ENCODE data around the gene NMB. TPM values are rescaled to one million over a fixed set of nuclear protein-coding genes. Genes with fewer than 3 reads are reported as not detected.

The NMB gene
- total RNA-seq, 1 experiment from 2014 or later: 11.5 TPM

GRCh38 chr15:84654689-84655453 is 3.1 kb downstream of the NMB start:
- H3K56ac ChIP-seq (ENCODE audit: insufficient read length, low read depth, low read length): no peak overlapping the region
- no peak overlapping the region for H2BK12ac ChIP-seq (ENCODE audit: insufficient read length, low read depth, low read length)
- H2BK120ac ChIP-seq (ENCODE audit: low read depth, low read length, poor library complexity, severe bottlenecking): no peak overlapping the region
- H4K20me1 ChIP-seq (ENCODE audit: control insufficient read depth, insufficient read depth, insufficient read length): no peaks in the 10 kb centered on the region
- no peak overlapping the region for H3T11ph ChIP-seq (ENCODE audit: low read length)
- H3K4me2 ChIP-seq (ENCODE audit: insufficient read depth, insufficient read length, low read length): peak overlapping the region; percentile 91
- H3K23me2 ChIP-seq (ENCODE audit: insufficient read length, low read depth, low read length, poor library complexity, severe bottlenecking): peaks cover 12% of the 10 kb centered on the region
- no peak overlapping the region for H2BK15ac ChIP-seq (ENCODE audit: low read depth, low read length)
- peaks cover 9 to 25% (median 18%) of the 10 kb centered on the region in 3 experiments for H3K36me3 Mint-ChIP-seq (ENCODE audit: insufficient read depth in 1 of 3, low read depth in 3 of 3)
- no CpG with 5 or more reads among the region's 19 CpGs for WGBS (ENCODE audit: extremely low coverage, insufficient read length, low lambda C conversion rate)
- H3K18ac ChIP-seq (ENCODE audit: insufficient read length, low read depth, low read length): no peak overlapping the region
- no peak overlapping the region for H3K4ac ChIP-seq (ENCODE audit: low read depth, low read length)
- H3K4me3 Mint-ChIP-seq: peak overlapping the region; percentile 95 to 98
- no peak overlapping the region for H2AFZ ChIP-seq (ENCODE audit: low read length)
- H4K5ac ChIP-seq (ENCODE audit: insufficient read length, low read depth, low read length): no peak overlapping the region
- H3K9me3 Mint-ChIP-seq: no peaks in the 10 kb centered on the region; a peak in 1 of 5 replicates
- H3K27me3 Mint-ChIP-seq (ENCODE audit: low read depth): peaks cover 27% of the 10 kb centered on the region
- peak; percentile 70 for TF ChIP-seq CTCF (conservative IDR thresholded peaks at IDR 0.05)
- H2AK5ac ChIP-seq (ENCODE audit: insufficient read length, low read length): no peak overlapping the region
- peak; percentile 87 for DNase-seq
- no peaks in the 10 kb centered on the region; the same call in 1 of the 2 replicates for H3K27me3 ChIP-seq (ENCODE audit: insufficient read depth, low read length)
- H3K14ac ChIP-seq (ENCODE audit: insufficient read depth, low read length): no peak overlapping the region
- no peaks in the 10 kb centered on the region for H3K79me1 ChIP-seq (ENCODE audit: insufficient read depth, low read depth, low read length, poor library complexity, severe bottlenecking)
- no peak overlapping the region for H2BK20ac ChIP-seq (ENCODE audit: low read depth, low read length, poor library complexity, severe bottlenecking)
- H3K9me3 ChIP-seq (ENCODE audit: control insufficient read depth, low read depth, low read length): no peaks in the 10 kb centered on the region
- no peak overlapping the region for H4K91ac ChIP-seq (ENCODE audit: insufficient read length, low read depth, low read length)
- no peak overlapping the region for H2BK5ac ChIP-seq (ENCODE audit: insufficient read length, low read length)
- no peak overlapping the region for H3K27ac Mint-ChIP-seq
- H3K4me1 Mint-ChIP-seq: peaks cover 24 to 25% of the 10 kb centered on the region in 2 experiments
- H4K8ac ChIP-seq (replicated peaks; ENCODE audit: insufficient read length, low read depth, low read length): no peak overlapping the region
- H3K4me1 ChIP-seq (ENCODE audit: insufficient read depth, low read length): peaks cover 3% of the 10 kb centered on the region; the same call in 1 of the 2 replicates
- no peak overlapping the region for H3K9ac ChIP-seq (ENCODE audit: extremely low read depth, insufficient read length, low read length)
- H3K27ac ChIP-seq (ENCODE audit: insufficient read length, low read depth, low read length): no peak overlapping the region
- H3K23ac ChIP-seq (ENCODE audit: insufficient read length, low read depth, low read length): no peak overlapping the region
- no peaks in the 10 kb centered on the region for H3K79me2 ChIP-seq (ENCODE audit: insufficient read depth, low read length)

Data from H9 (cell line).